ENCODE measurements around the gene TRIM29. TPM values are rescaled to one million over a fixed set of nuclear protein-coding genes. Genes with fewer than 3 reads are reported as not detected.

Gene TRIM29
- total RNA-seq, 2 donors from 2014 or later, result 0.26 to 6.3 TPM

DNA sequence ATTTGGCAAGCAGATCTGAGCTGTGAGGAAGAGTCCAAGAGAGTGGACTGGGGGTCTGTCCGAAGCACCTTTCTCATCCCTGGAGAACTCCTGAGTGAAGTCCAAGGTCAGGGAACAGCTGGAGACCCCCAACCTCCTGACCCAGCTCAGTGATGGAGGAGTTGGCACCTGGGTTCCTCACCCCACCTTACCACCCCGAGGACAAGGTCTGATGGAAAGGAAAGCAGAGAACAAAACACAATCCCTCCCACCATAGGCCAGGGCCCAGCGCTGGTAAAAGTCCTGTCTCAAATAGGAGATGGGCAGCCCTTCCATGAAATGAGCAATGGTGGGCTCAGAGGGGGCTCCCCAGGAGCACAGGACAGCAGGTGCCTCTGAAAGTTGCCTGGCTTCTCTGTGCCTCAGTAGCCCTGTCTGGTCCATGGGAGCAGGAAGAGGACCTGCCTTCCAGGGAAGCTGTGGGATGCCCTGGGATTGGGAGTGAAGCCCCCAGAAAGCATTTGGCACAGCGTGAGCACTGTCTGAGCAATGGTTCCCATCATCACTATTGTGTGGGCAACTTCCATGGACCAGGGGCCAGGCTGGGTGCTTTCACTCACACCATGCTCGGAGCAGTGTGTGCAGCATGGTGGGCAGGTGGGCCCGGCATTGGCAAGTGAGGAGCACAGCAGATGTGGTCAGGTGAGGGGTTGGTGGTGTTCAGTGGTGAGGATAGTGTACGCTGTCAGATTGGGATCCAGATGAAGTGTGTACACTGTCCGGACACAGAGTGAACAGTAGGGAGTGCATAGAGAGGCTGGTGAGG is 7.5 kb downstream of the TRIM29 start:
- no peaks in the 10 kb centered on the region for H3K9me3 ChIP-seq
- H3K27me3 ChIP-seq, result no peaks in the 10 kb centered on the region
- H3K4me1 ChIP-seq, result peaks cover 10% of the 10 kb centered on the region
- 86 to 89% methylated on average over 7 to 8 of the region's 8 CpGs for WGBS, 2 donors
- H3K27ac ChIP-seq, result no peak overlapping the region
- no peaks in the 10 kb centered on the region for H3K36me3 ChIP-seq (replicated peaks in 1 of 2; ENCODE audit: insufficient read depth in 1 of 2, low read depth in 2 of 2)
- DNase-seq (peak in 2 of 4 donors; percentile 2), ATAC-seq (no peak)
- H3K4me3 ChIP-seq, result no peak overlapping the region
- intact Hi-C loops (cut with DNase I), result no loop called here
- no peak for TF ChIP-seq POLR2A (IDR thresholded peaks at IDR 0.05)
- TF ChIP-seq, protein P1, sequence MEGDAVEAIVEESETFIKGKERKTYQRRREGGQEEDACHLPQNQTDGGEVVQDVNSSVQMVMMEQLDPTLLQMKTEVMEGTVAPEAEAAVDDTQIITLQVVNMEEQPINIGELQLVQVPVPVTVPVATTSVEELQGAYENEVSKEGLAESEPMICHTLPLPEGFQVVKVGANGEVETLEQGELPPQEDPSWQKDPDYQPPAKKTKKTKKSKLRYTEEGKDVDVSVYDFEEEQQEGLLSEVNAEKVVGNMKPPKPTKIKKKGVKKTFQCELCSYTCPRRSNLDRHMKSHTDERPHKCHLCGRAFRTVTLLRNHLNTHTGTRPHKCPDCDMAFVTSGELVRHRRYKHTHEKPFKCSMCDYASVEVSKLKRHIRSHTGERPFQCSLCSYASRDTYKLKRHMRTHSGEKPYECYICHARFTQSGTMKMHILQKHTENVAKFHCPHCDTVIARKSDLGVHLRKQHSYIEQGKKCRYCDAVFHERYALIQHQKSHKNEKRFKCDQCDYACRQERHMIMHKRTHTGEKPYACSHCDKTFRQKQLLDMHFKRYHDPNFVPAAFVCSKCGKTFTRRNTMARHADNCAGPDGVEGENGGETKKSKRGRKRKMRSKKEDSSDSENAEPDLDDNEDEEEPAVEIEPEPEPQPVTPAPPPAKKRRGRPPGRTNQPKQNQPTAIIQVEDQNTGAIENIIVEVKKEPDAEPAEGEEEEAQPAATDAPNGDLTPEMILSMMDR (IDR thresholded peaks at IDR 0.05), result no peak

DNA sequence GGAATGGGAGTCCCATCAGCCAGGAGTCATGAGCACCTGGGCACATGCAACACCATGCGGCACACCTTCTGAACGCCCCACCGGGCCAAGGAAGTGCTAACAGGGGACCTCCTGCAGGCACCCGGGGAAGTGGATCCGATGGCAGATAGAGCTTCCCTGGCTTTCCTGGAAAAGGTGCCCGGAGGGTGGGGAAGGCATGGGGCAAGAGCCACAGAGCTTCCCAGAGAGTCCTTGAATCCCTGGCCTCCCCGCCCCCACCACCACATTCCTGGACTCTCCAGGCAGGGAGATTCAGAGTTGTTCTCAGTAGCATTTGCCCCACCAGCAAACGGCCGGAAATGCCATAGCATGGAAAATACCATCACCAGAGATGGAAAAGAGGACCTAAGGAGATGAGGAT is 8.3 kb downstream of the TRIM29 start:
- peaks cover 10% of the 10 kb centered on the region for H3K4me1 ChIP-seq
- TF ChIP-seq POLR2A (IDR thresholded peaks at IDR 0.05), result no peak
- TF ChIP-seq, protein P1 (IDR thresholded peaks at IDR 0.05), result no peak
- no peak overlapping the region for H3K27ac ChIP-seq
- 74 to 77% methylated on average over 7 to 9 of the region's 9 CpGs for WGBS, 2 donors
- ATAC-seq (no peak), DNase-seq (peak in 2 of 4 donors; percentile 3 to 8)
- no peaks in the 10 kb centered on the region for H3K27me3 ChIP-seq
- intact Hi-C loops (cut with DNase I), result no loop called here
- H3K36me3 ChIP-seq (replicated peaks in 1 of 2; ENCODE audit: insufficient read depth in 1 of 2, low read depth in 2 of 2), result no peaks in the 10 kb centered on the region
- H3K4me3 ChIP-seq, result no peak overlapping the region
- no peaks in the 10 kb centered on the region for H3K9me3 ChIP-seq

DNA sequence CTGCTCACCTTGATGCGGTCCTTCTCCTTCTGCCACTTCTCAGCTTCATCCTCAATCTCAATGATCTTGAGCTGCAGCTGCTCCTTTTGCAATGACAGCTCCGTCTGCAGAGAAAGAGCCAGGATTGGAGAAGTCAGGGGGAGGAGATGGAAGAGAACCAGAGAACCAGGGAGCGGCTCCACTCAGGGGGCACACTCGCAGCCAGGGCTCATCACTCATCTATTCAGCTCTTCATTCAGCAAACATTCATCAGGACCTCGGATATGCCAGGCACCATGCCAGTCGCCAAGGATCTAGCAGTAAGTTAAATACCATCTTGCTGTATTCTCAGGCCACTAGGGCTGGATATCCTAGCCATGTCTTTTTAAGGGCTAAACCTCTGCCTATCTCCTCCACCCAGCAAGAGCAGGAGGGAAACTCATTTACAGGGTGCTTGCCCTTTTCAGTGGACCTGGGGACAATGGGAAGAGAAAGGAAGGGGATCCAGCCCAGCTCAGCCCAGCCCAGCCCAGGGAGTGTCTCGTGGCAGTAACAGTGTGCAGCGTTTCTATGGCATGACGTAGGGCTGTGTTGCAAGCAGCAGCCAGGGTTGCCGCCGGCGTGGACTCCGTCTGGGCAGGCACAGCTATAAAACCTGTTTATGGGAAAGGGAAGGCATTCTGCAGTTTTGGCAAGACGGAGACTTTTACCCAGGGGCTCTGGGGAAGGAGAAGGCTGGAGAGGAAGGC is 9.4 kb downstream of the TRIM29 start:
- no peak overlapping the region for H3K4me3 ChIP-seq
- no peak overlapping the region for H3K27ac ChIP-seq
- intact Hi-C loops (cut with DNase I), result no loop called here
- no peak for ATAC-seq
- peak in 1 of 4 donors; percentile 28 for DNase-seq
- TF ChIP-seq, protein P1 (IDR thresholded peaks at IDR 0.05), result no peak
- no peak for TF ChIP-seq POLR2A (IDR thresholded peaks at IDR 0.05)
- H3K4me1 ChIP-seq, result peaks cover 10% of the 10 kb centered on the region
- no peaks in the 10 kb centered on the region for H3K27me3 ChIP-seq
- no peaks in the 10 kb centered on the region for H3K36me3 ChIP-seq (replicated peaks in 1 of 2; ENCODE audit: insufficient read depth in 1 of 2, low read depth in 2 of 2)
- WGBS, 2 donors, result 81 to 84% methylated on average over 11 to 14 of the region's 14 CpGs
- H3K9me3 ChIP-seq, result no peaks in the 10 kb centered on the region

DNA sequence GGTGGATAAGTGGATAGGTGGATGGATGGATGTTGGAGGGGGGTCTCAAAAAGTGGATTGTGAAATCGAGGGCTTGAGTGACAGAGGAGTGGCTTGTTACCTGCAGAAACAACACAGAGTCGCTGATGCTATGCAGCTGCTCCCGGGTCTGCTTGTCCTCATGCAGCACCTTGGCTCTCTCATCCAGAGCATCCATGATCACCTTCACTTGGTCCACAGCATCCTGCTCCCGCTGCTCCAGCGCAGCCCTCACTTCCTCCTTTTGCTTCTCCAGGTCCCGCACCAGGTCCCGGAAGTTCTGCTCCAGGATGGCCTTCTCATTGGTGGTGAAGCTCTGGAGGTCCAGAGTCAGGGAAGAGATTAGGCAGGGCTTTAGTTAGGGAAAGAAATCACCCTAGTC is 10.7 kb downstream of the TRIM29 start:
- intact Hi-C loops (cut with DNase I), result no loop called here
- 85 to 89% methylated on average over 6 to 7 of the region's 7 CpGs for WGBS, 2 donors
- TF ChIP-seq, protein P1 (IDR thresholded peaks at IDR 0.05), result no peak
- TF ChIP-seq POLR2A (IDR thresholded peaks at IDR 0.05), result no peak
- Histone ChIP-seq H3K4me3 (no peak overlapping the region), H3K27me3 (no peaks in the 10 kb centered on the region), H3K27ac (no peak overlapping the region), H3K9me3 (no peaks in the 10 kb centered on the region), H3K4me1 (peaks cover 6% of the 10 kb centered on the region), H3K36me3 (replicated peaks in 1 of 2; ENCODE audit: insufficient read depth in 1 of 2, low read depth in 2 of 2) (no peaks in the 10 kb centered on the region)
- no peak for ATAC-seq
- no peak for DNase-seq
